ENCODE data around the gene GBP7. TPM values are rescaled to one million over a fixed set of nuclear protein-coding genes. Genes with fewer than 3 reads are reported as not detected.
"Not testable (repeated sequence)": the region's sequence is repeated elsewhere in the genome, so short reads cannot be mapped to it uniquely, and the experiment has no call there.

Gene GBP7
- total RNA-seq, 2 donors from 2014 or later = 0.23 TPM; not detected in 1

DNA sequence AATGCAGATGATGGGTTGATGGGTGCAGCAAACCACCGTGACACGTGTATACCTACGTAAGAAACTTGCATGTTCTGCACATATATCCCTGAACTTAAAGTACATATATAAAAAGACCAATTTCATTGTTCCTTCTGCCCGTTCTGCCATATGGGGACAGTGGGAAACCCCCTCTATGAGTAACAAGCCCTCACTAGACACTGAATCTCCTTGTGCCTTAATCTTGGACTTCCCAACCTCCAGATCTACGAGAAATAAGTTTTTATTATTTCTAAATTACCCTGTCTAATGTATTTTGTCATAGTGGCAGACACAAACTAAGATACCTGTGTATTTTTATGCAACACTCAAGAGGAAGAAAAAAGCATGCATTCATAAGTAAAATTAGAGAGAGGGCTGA, 10.0 kb downstream of the GBP7 start:
- no peak for DNase-seq
- ATAC-seq (replicated peaks in 1 of 2) = no peak
- Mint-ChIP-seq H3K4me1 (ENCODE audit: low read depth) (peaks cover 11% of the 10 kb centered on the region), H3K27me3 (ENCODE audit: low read depth) (no peaks in the 10 kb centered on the region), H3K36me3 (ENCODE audit: insufficient read depth in 2 of 2) (peaks cover 4 to 7% of the 10 kb centered on the region in 2 donors), H3K27ac (no peak overlapping the region), H3K9me3 (peaks cover 7 to 12% of the 10 kb centered on the region in 2 donors), H3K4me3 (no peak overlapping the region)

DNA sequence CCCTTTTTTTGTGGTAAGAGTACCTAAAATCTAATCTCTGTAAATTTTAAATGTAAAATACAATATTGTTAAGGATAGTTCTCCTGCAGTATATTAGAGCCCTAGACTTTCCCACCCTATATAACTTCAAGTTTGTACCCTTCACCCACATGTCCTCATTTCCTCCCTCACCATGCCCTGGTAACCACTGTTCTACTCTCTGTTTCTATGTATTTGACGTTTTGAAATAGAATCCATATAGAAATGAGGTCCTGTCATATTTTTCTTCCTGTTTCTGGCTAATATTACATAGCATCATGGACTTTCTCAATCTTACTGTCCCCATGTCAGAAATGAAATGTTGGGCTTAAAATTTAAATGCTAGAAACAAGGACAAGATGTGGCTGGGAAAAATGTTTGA, 24.8 kb downstream of the GBP7 start:
- Mint-ChIP-seq H3K36me3 (ENCODE audit: insufficient read depth in 2 of 2) (peaks cover 3 to 7% of the 10 kb centered on the region in 2 donors), H3K27ac (no peak overlapping the region), H3K9me3 (peaks cover 3% of the 10 kb centered on the region in 2 donors), H3K4me3 (no peak overlapping the region), H3K27me3 (ENCODE audit: low read depth) (no peaks in the 10 kb centered on the region), H3K4me1 (ENCODE audit: low read depth) (peaks cover 4% of the 10 kb centered on the region)
- ATAC-seq (replicated peaks in 1 of 2) (no peak), DNase-seq (no peak)

DNA sequence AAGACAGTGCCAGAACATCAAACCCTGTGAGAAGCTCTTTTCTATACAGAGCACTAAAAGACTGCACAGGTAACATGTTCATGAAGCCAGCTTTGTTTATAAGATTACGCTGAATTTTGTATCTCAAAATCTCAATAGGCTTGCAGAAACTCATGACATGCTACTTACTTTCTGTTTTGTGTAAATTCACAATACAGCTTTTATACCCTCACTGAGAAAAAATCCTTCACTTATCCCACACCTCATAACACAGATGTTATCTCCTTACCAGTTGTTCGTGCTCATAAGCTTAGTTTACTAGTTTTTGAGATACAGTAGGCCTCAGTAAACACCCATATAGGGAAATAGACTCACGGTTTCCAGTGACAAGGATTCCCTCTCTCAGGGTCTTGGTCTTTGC, 25.8 kb downstream of the GBP7 start:
- no peak for ATAC-seq (replicated peaks in 1 of 2)
- Mint-ChIP-seq H3K27me3 (ENCODE audit: low read depth) (no peaks in the 10 kb centered on the region), H3K4me1 (ENCODE audit: low read depth) (peaks cover 4% of the 10 kb centered on the region)

DNA sequence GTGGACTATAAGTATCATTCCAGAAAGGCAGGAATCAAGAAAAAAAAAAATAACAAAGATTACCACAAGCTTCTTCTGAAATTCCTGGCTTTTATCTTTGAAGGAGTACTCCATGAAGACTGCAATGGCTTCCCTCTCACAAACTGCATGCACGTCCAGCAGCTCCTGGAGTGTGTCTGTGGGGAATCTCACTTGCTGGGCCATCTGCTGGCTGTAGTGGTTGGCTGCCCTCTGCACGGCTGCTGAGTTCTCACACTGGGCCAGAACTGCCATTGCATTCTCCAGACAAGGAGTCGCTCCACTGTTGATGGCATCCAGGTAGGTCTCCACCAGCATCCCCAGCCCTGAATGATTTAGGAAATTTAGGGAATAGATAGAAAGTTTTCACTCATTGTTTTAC, 26.6 kb downstream of the GBP7 start:
- DNase-seq (no peak), ATAC-seq (replicated peaks in 1 of 2) (no peak)
- Mint-ChIP-seq H3K4me1 (ENCODE audit: low read depth) (peaks cover 4% of the 10 kb centered on the region), H3K9me3 (no peaks in the 10 kb centered on the region), H3K4me3 (no peak overlapping the region), H3K27me3 (ENCODE audit: low read depth) (no peaks in the 10 kb centered on the region), H3K27ac (no peak overlapping the region), H3K36me3 (ENCODE audit: insufficient read depth in 2 of 2) (no peaks in the 10 kb centered on the region)

More for the DNA sequence above, 25.8 kb downstream of the GBP7 start:
- no peak for DNase-seq
- H3K9me3 Mint-ChIP-seq = no peaks in the 10 kb centered on the region
- no peak overlapping the region for H3K27ac Mint-ChIP-seq
- H3K36me3 Mint-ChIP-seq (ENCODE audit: insufficient read depth in 2 of 2) = no peaks in the 10 kb centered on the region
- H3K4me3 Mint-ChIP-seq = no peak overlapping the region

DNA sequence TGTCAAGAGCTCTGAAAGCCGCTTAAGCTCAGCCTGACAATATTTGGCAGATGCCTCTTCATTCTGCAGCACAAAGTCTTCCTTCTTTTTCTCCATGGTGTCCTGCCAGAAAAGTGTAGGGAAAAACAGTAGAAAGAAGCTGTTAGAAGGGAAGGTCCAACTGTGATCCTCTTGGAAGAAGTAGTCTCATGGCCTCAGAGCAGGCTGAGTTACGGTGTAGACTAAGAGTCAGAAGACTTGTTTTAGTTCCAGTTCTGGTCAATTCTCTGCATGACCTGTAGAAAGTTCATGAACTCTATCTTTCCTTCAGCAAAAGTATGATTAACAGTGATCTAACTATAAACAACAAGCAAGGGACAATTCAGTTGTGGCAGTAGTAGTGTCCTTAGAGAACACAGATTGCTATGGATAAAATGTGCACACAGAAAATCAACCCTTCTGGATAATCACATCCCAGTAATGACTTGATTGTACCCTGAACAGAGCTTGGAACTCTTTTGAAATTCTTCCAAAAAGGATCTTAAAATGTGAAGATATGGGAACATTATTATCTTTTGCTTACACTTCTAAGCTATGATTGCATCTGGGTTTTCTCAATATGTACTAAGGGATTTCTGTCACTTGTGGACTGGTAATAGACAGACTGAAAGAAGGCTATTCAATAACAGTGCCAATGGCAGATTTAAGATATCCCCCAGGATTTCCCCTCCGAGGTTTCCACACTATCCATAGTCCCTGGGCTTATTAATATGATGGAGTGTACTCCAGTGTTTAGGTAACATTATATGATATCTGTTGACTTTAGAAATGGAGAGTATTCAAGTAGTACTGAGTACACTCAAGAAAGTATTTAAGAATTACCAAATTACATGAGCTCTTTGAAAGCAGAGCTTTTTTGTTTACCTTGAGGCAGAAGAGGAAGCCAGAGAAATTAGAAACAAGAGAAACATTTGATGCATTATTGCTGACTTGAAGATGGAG, 27.8 kb downstream of the GBP7 start:
- Mint-ChIP-seq H3K9me3 (no peaks in the 10 kb centered on the region), H3K27ac (peak overlapping the region; percentile 66), H3K4me1 (ENCODE audit: low read depth) (peaks cover 4% of the 10 kb centered on the region), H3K27me3 (ENCODE audit: low read depth) (no peaks in the 10 kb centered on the region), H3K36me3 (ENCODE audit: insufficient read depth in 2 of 2) (no peaks in the 10 kb centered on the region), H3K4me3 (no peak overlapping the region)
- no peak for DNase-seq
- ATAC-seq (replicated peaks in 1 of 2) = no peak

DNA sequence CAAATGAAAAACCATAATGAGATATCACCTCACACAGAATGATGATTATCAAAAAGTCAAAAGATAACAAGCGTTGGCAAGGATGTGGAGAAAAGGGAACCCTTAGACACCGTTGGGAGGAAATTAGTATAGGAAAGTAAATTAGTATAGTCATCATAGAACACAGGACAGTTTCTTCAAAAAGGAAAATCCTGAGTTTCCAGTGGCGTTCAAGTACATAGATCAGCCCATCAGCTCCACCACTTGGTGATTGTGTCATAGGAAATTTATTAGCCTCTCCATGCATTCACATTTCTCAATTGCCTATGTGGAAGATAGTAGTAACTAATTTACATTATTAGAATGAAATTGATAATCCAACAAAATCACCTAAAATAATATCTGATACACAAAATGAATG, 29.1 kb downstream of the GBP7 start:
- ATAC-seq (replicated peaks in 1 of 2) = no peak
- H3K4me3 Mint-ChIP-seq = no peak overlapping the region
- no peaks in the 10 kb centered on the region for H3K9me3 Mint-ChIP-seq
- no peaks in the 10 kb centered on the region for H3K27me3 Mint-ChIP-seq (ENCODE audit: low read depth)
- DNase-seq = no peak
- no peak overlapping the region for H3K27ac Mint-ChIP-seq
- H3K36me3 Mint-ChIP-seq (ENCODE audit: insufficient read depth in 2 of 2) = no peaks in the 10 kb centered on the region
- peaks cover 2% of the 10 kb centered on the region for H3K4me1 Mint-ChIP-seq (ENCODE audit: low read depth)

DNA sequence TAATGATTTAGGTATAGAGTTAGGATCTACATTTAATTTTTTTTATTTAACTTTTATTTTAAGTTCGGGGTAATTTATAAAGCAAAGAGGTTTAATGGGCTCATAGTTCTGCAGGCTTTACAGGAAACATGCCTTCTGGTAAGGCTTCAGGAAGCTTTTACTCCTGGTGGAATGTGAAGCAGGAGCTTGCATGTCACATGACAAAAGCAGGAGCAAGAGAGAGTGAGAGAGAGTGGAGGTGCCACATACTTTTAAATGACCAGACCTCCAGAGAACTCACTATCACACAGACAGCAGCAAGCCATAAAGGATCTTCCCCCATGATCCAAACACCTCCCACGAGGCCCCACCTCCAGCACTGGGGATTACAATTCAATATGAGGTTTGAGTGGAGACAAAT, 32.3 kb downstream of the GBP7 start:
- no peaks in the 10 kb centered on the region for H3K9me3 Mint-ChIP-seq
- no peaks in the 10 kb centered on the region for H3K27me3 Mint-ChIP-seq (ENCODE audit: low read depth)
- peaks cover 0 to 4% of the 10 kb centered on the region in 2 donors for H3K36me3 Mint-ChIP-seq (ENCODE audit: insufficient read depth in 2 of 2)
- DNase-seq (no peak), ATAC-seq (replicated peaks in 1 of 2) (no peak)
- no peak overlapping the region for H3K4me3 Mint-ChIP-seq
- no peak overlapping the region for H3K27ac Mint-ChIP-seq
- H3K4me1 Mint-ChIP-seq (ENCODE audit: low read depth) = peaks cover 13% of the 10 kb centered on the region

DNA sequence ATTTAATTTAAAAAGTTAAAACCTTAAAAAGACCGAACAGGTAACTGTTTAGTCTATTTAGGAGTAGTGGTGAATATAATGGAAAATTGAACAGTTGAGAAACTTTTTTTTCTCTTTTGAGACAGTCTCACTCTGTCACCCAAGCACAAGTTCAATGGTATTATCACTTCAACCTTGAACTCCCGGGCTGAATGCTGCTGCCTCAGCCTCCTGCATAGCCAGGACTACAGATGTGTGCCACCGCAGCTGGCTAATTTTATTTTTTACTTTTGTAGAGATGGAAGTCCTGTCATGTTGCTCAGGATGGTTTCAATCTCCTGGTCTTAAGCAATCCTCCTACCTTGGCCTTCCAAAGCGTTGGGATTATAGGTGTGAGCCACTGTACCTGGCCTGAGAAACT, 33.6 kb downstream of the GBP7 start:
- ATAC-seq (replicated peaks in 1 of 2) = no peak
- Mint-ChIP-seq H3K27ac (no peak overlapping the region), H3K4me3 (no peak overlapping the region), H3K27me3 (ENCODE audit: low read depth) (no peaks in the 10 kb centered on the region), H3K9me3 (peaks cover 0 to 3% of the 10 kb centered on the region in 2 donors), H3K36me3 (ENCODE audit: insufficient read depth in 2 of 2) (peaks cover 0 to 5% of the 10 kb centered on the region in 2 donors), H3K4me1 (ENCODE audit: low read depth) (peaks cover 13% of the 10 kb centered on the region)
- no peak for DNase-seq

DNA sequence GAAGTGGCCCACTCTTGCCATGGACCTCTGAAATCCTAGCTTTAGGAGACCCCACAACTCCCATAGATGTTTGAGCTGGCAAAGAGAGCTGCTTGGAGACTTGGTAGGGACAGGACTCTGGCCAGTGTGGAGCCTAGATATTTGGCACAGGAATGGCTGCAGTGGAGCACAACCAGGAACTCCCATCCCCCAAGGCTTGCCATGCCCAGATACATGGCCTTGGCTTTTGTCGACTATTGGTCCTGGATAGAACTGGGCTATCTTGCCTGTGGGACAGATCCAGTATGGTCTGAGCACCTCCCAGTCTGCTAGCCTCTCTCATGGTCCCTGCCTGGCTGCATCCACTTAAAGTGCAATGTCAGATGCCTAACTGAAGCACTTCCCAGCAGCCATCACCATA, 42.1 kb downstream of the GBP7 start:
- no peak overlapping the region for H3K27ac Mint-ChIP-seq
- ATAC-seq (replicated peaks in 1 of 2) (no peak), DNase-seq (no peak)
- H3K9me3 Mint-ChIP-seq = peaks cover 3 to 12% of the 10 kb centered on the region in 2 donors
- H3K36me3 Mint-ChIP-seq (ENCODE audit: insufficient read depth in 2 of 2) = peaks cover 7 to 10% of the 10 kb centered on the region in 2 donors
- no peaks in the 10 kb centered on the region for H3K27me3 Mint-ChIP-seq (ENCODE audit: low read depth)
- H3K4me3 Mint-ChIP-seq = no peak overlapping the region
- peaks cover 23% of the 10 kb centered on the region for H3K4me1 Mint-ChIP-seq (ENCODE audit: low read depth)

DNA sequence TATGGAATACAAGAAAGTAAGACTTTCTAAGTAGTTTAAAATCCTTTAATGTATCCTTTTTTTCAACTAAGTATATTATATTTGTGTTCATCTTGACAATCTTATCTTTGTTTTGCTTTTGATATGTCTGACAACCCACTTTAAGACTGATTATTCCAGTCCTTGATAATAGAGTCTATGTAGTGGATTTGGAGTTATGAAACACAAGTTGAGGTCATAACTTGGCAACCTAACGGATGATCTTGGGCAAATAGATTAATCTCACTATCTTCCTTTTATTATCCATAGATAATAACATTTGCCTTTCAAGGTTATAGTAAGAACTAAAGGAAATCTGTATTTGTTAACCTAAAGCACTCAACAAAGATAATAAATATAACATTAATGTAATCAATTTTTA, 45.1 kb downstream of the GBP7 start:
- H3K27ac Mint-ChIP-seq = no peak overlapping the region

DNA sequence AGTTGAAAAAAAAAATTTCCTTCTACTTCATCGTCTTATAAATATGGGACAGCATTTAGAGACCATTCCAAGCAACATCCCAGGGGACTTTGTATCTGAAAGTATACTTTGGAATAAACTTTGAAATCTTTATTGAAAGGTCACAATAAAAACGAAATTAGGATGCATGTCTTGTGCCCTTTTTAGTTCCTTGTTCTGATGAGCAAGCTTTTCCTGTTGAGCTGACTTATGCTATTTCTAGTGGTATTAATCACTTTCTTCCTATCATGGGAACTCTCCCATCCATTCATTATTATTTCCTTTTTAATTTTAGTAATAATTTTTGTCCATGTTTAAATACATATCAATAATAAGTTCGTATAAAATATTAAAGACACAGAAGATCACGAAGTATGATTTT, 45.9 kb downstream of the GBP7 start:
- no peaks in the 10 kb centered on the region for H3K27me3 Mint-ChIP-seq (ENCODE audit: low read depth)

More for the DNA sequence above, 45.1 kb downstream of the GBP7 start:
- DNase-seq (no peak), ATAC-seq (replicated peaks in 1 of 2) (no peak)
- peaks cover 42% of the 10 kb centered on the region for H3K4me1 Mint-ChIP-seq (ENCODE audit: low read depth)
- H3K36me3 Mint-ChIP-seq (ENCODE audit: insufficient read depth in 2 of 2) = peaks cover 11 to 14% of the 10 kb centered on the region in 2 donors
- H3K27me3 Mint-ChIP-seq (ENCODE audit: low read depth) = no peaks in the 10 kb centered on the region
- no peak overlapping the region for H3K4me3 Mint-ChIP-seq
- H3K9me3 Mint-ChIP-seq = peaks cover 3 to 8% of the 10 kb centered on the region in 2 donors

DNA sequence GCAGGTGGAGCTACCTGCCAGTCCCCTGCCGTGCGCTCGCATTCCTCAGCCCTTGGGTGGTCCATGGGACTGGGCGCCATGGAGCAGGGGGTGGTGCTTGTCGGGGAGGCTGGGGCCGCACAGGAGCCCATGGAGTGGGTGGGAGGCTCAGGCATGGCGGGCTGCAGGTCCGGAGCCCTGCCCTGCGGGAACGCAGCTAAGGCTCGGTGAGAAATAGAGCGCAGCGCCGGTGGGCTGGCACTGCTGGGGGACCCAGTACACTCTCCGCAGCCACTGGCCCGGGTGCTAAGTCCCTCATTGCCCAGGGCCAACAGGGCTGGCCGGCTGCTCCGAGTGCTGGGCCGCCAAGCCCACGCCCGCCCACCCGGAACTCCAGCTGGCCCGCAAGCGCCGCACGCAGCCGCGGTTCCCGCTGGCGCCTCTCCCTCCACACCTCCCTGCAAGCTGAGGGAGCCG, 47.8 kb downstream of the GBP7 start:
- H3K9me3 Mint-ChIP-seq; DNase-seq; H3K27ac Mint-ChIP-seq; H3K27me3 Mint-ChIP-seq (ENCODE audit: low read depth); ATAC-seq (replicated peaks in 1 of 2): not testable (repeated sequence)
- Mint-ChIP-seq H3K4me1 (ENCODE audit: low read depth) (peaks cover 46% of the 10 kb centered on the region), H3K36me3 (ENCODE audit: insufficient read depth in 2 of 2) (peaks cover 19 to 29% of the 10 kb centered on the region in 2 donors), H3K4me3 (peak overlapping the region; percentile 37 to 65)

More for the DNA sequence above, 45.9 kb downstream of the GBP7 start:
- Mint-ChIP-seq H3K4me3 (no peak overlapping the region), H3K9me3 (peaks cover 3 to 5% of the 10 kb centered on the region in 2 donors), H3K36me3 (ENCODE audit: insufficient read depth in 2 of 2) (peaks cover 17% of the 10 kb centered on the region in 2 donors), H3K4me1 (ENCODE audit: low read depth) (peaks cover 40% of the 10 kb centered on the region), H3K27ac (peak overlapping the region; percentile 99)
- DNase-seq = no peak
- ATAC-seq (replicated peaks in 1 of 2) = no peak
